Fibroblast of lung (primary cell): Measurements from ENCODE around the gene UAP1L1. TPM values are rescaled to one million over a fixed set of nuclear protein-coding genes. Genes with fewer than 3 reads are reported as not detected.

Experiments
- DNase-seq, 2 donors: peaks; one replicate each; pipeline versions ENCODE4 v3.0.0 to v3.0.0-alpha.2; 2010; ENCODE audit warnings: low read depth in 2 of 2
- H2AFZ ChIP-seq: 2 replicates; pipeline ENCODE4 v1.5.1; 2012; ENCODE audit warnings: low read length, control low read depth, inconsistent platforms
- H3K27ac ChIP-seq: 2 replicates; pipeline ENCODE4 v1.5.1; 2011; ENCODE audit warnings: low read length, control low read depth; ENCODE audit not compliant: insufficient read depth
- H3K27me3 ChIP-seq: 2 replicates; pipeline ENCODE4 v1.5.1; 2011; ENCODE audit warnings: mild to moderate bottlenecking, low read length; ENCODE audit not compliant: control insufficient read depth, insufficient read depth
- H3K36me3 ChIP-seq: 2 replicates; pipeline ENCODE4 v1.5.1; 2011; ENCODE audit warnings: low read length; ENCODE audit not compliant: control insufficient read depth, insufficient read depth
- H3K4me1 ChIP-seq: 2 replicates; pipeline ENCODE4 v1.5.1; 2011; ENCODE audit warnings: low read length; ENCODE audit not compliant: control insufficient read depth, insufficient read depth; ENCODE audit errors: extremely low read depth
- H3K4me2 ChIP-seq: 2 replicates; pipeline ENCODE4 v1.5.1; 2011; ENCODE audit warnings: low read length, control low read depth; ENCODE audit not compliant: insufficient read depth; ENCODE audit errors: extremely low read depth
- H3K4me3 ChIP-seq, 4 experiments: fragments of 200-600 bp in 1 of 4; sonication (generic) in 1 of 4; replicated peaks in 1 of 4; 2 replicates each; pipeline ENCODE4 v1.5.1; 2011 to 2016; ENCODE audit warnings: low read length in 4 of 4, low read depth in 3 of 4, mild to moderate bottlenecking in 3 of 4, control low read depth in 2 of 4, inconsistent platforms in 1 of 4, mixed read lengths in 1 of 4; ENCODE audit not compliant: insufficient read depth in 1 of 4; ENCODE audit errors: control extremely low read depth in 1 of 4
- H3K79me2 ChIP-seq: 2 replicates; pipeline ENCODE4 v1.5.1; 2012; ENCODE audit warnings: mild to moderate bottlenecking, low read length, inconsistent platforms; ENCODE audit not compliant: control insufficient read depth, insufficient read depth
- H3K9ac ChIP-seq: 2 replicates; pipeline ENCODE4 v1.5.1; 2011; ENCODE audit warnings: mild to moderate bottlenecking, low read length, control low read depth; ENCODE audit not compliant: insufficient read depth
- H3K9me3 ChIP-seq: 2 replicates; pipeline ENCODE4 v1.5.1; 2012; ENCODE audit warnings: low read depth, low read length; ENCODE audit not compliant: control insufficient read depth, insufficient read depth
- H4K20me1 ChIP-seq: 2 replicates; pipeline ENCODE4 v1.5.1; 2011; ENCODE audit warnings: low read length; ENCODE audit not compliant: control insufficient read depth, insufficient read depth; ENCODE audit errors: extremely low read depth
- CTCF ChIP-seq, 2 donors: IDR thresholded peaks in 1 of 2; conservative IDR thresholded peaks in 1 of 2; 1 replicate in 1 of 2; 2 replicates in 1 of 2; pipeline ENCODE4 v1.5.1; 2011 to 2012; ENCODE audit warnings: low read length in 2 of 2, control low read depth in 1 of 2, inconsistent platforms in 1 of 2, low read depth in 1 of 2, mild to moderate bottlenecking in 1 of 2
- EZH2 ChIP-seq: IDR thresholded peaks from 2 replicates; pipeline ENCODE4 v1.5.1; 2012; ENCODE audit warnings: low read length, control low read depth, mild to moderate bottlenecking; ENCODE audit errors: missing control alignments
- polyA plus RNA-seq, 2 donors: library from polyadenylated mRNA; depleted of rRNA in 1 of 2; stranded (reverse) in 1 of 2; unstranded in 1 of 2; fragments of >200 nt; gene quantifications; 2 replicates each; pipeline ENCODE4 v1.2.1, GENCODE V29; 2011 to 2012; ENCODE audit warnings: missing spikeins in 1 of 2
- total RNA-seq: library from RNA; depleted of rRNA; stranded (reverse); fragments of >200 nt; gene quantifications from 2 replicates; pipeline ENCODE4 v1.2.1, GENCODE V29; 2014

UAP1L1 gene
- total and polyA plus RNA-seq, 2 donors (not counting 1 experiment from before 2014, with no cell fraction given), result 16.4 to 21.1 TPM

GRCh38 chr9:137097761-137098462 is 20.6 kb downstream of the UAP1L1 start:
- Histone ChIP-seq H3K9me3 (peaks cover 7% of the 10 kb centered on the region), H3K27me3 (no peaks in the 10 kb centered on the region), H3K36me3 (peaks cover 33% of the 10 kb centered on the region), H3K4me3 (no peak overlapping the region), H3K4me1 (no peaks in the 10 kb centered on the region), H2AFZ (no peak overlapping the region), H3K27ac (no peak overlapping the region), H3K9ac (no peak overlapping the region), H4K20me1 (no peaks in the 10 kb centered on the region), H3K4me2 (no peak overlapping the region), H3K79me2 (no peaks in the 10 kb centered on the region)
- TF ChIP-seq CTCF (conservative IDR thresholded peaks at IDR 0.05 in 1 of 2, IDR thresholded peaks at IDR 0.05 in 1 of 2; ENCODE audit: low read depth in 1 of 2, low read length in 2 of 2) (no peak), EZH2 (no peak)
- DNase-seq, result no peak

- TF ChIP-seq EZH2, result no peak
- peaks cover 43% of the 10 kb centered on the region for H3K36me3 ChIP-seq
- H3K27ac ChIP-seq, result no peak overlapping the region
- H3K4me1 ChIP-seq, result no peaks in the 10 kb centered on the region
- H4K20me1 ChIP-seq, result no peaks in the 10 kb centered on the region
- H3K9me3 ChIP-seq, result peaks cover 7% of the 10 kb centered on the region
- no peaks in the 10 kb centered on the region for H3K27me3 ChIP-seq
- no peak overlapping the region for H2AFZ ChIP-seq
- no peaks in the 10 kb centered on the region for H3K79me2 ChIP-seq
- no peak overlapping the region for H3K9ac ChIP-seq
- H3K4me3 ChIP-seq, result no peak overlapping the region
- no peak for DNase-seq
- H3K4me2 ChIP-seq, result no peak overlapping the region
Measured at GRCh38 chr9:137099231-137099630, 21.9 kb downstream of the UAP1L1 start.

- Histone ChIP-seq H3K79me2 (no peaks in the 10 kb centered on the region), H3K4me3 (no peak overlapping the region), H2AFZ (no peak overlapping the region), H4K20me1 (no peaks in the 10 kb centered on the region), H3K27me3 (no peaks in the 10 kb centered on the region), H3K4me1 (no peaks in the 10 kb centered on the region), H3K9me3 (peaks cover 7% of the 10 kb centered on the region), H3K36me3 (peaks cover 57% of the 10 kb centered on the region), H3K27ac (no peak overlapping the region), H3K4me2 (no peak overlapping the region), H3K9ac (no peak overlapping the region)
- TF ChIP-seq EZH2, result no peak
- no peak for TF ChIP-seq CTCF (conservative IDR thresholded peaks at IDR 0.05 in 1 of 2, IDR thresholded peaks at IDR 0.05 in 1 of 2; ENCODE audit: low read depth in 1 of 2, low read length in 2 of 2)
- DNase-seq, result no peak
Measured at GRCh38 chr9:137103206-137103999, 26.1 kb downstream of the UAP1L1 start.
